HEK293 (cell line): ENCODE measurements around the gene DIS3L.

Source experiments
- BCL11A ChIP-seq: fragments of 450-650 bp; formaldehyde crosslinking; IDR thresholded peaks from 2 replicates; pipeline ENCODE4 v1.5.1; 2016; ENCODE audit warnings: low read depth, missing biosample characterization, missing genetic modification characterization
- HOXA7 ChIP-seq: sonication (generic); formaldehyde crosslinking; IDR thresholded peaks from 2 replicates; pipeline ENCODE4 v1.8.1; 2022; ENCODE audit warnings: missing genetic modification reagents, borderline replicate concordance
- KLF1 ChIP-seq: fragments of 450-650 bp; formaldehyde crosslinking; IDR thresholded peaks from 2 replicates; pipeline ENCODE4 v1.5.1; 2016; ENCODE audit warnings: missing biosample characterization, missing genetic modification characterization
- KLF7 ChIP-seq: fragments of 450-650 bp; formaldehyde crosslinking; IDR thresholded peaks from 2 replicates; pipeline ENCODE4 v1.5.1; 2016; ENCODE audit warnings: missing biosample characterization, missing genetic modification characterization, borderline replicate concordance
- KLF8 ChIP-seq: fragments of 450-650 bp; formaldehyde crosslinking; IDR thresholded peaks from 2 replicates; pipeline ENCODE4 v1.5.1; 2016; ENCODE audit warnings: missing biosample characterization, missing genetic modification characterization
- OSR2 ChIP-seq: fragments of 450-650 bp; formaldehyde crosslinking; IDR thresholded peaks from 2 replicates; pipeline ENCODE4 v1.5.1; 2016; ENCODE audit warnings: missing biosample characterization, missing genetic modification characterization
- RBAK ChIP-seq: fragments of 450-650 bp; formaldehyde crosslinking; IDR thresholded peaks from 2 replicates; pipeline ENCODE4 v1.5.1; 2016; ENCODE audit warnings: missing biosample characterization, missing genetic modification characterization
- YY1 ChIP-seq: fragments of 450-650 bp; formaldehyde crosslinking; IDR thresholded peaks from 2 replicates; pipeline ENCODE4 v1.5.1; 2018; ENCODE audit warnings: missing biosample characterization, missing genetic modification characterization
- ZBTB6 ChIP-seq: fragments of 450-650 bp; formaldehyde crosslinking; IDR thresholded peaks from 2 replicates; pipeline ENCODE4 v1.5.1; 2017; ENCODE audit warnings: missing biosample characterization, missing genetic modification characterization
- ZNF157 ChIP-seq: fragments of 450-650 bp; formaldehyde crosslinking; IDR thresholded peaks from 2 replicates; pipeline ENCODE4 v1.5.1; 2016; ENCODE audit warnings: missing biosample characterization, missing genetic modification characterization
- ZNF221 ChIP-seq: fragments of 450-650 bp; formaldehyde crosslinking; IDR thresholded peaks from 2 replicates; pipeline ENCODE4 v1.5.1; 2017; ENCODE audit warnings: missing biosample characterization, missing genetic modification characterization, borderline replicate concordance
- ZNF24 ChIP-seq: fragments of 450-650 bp; formaldehyde crosslinking; IDR thresholded peaks from 2 replicates; pipeline ENCODE4 v1.5.1; 2016; ENCODE audit warnings: missing biosample characterization, missing genetic modification characterization
- ZNF302 ChIP-seq: fragments of 450-650 bp; formaldehyde crosslinking; IDR thresholded peaks from 2 replicates; pipeline ENCODE4 v1.5.1; 2016; ENCODE audit warnings: missing biosample characterization, missing genetic modification characterization, low read depth
- ZNF311 ChIP-seq: fragments of 450-650 bp; formaldehyde crosslinking; IDR thresholded peaks from 2 replicates; pipeline ENCODE4 v1.5.1; 2017; ENCODE audit warnings: missing biosample characterization, missing genetic modification characterization, borderline replicate concordance
- ZNF362 ChIP-seq: fragments of 450-650 bp; formaldehyde crosslinking; IDR thresholded peaks from 2 replicates; pipeline ENCODE4 v1.5.1; 2016; ENCODE audit warnings: missing biosample characterization, missing genetic modification characterization
- ZNF37A ChIP-seq: fragments of 450-650 bp; IDR thresholded peaks from 2 replicates; pipeline ENCODE4 v1.5.1; 2018; ENCODE audit warnings: missing biosample characterization, missing genetic modification characterization
- ZNF529 ChIP-seq: fragments of 450-650 bp; formaldehyde crosslinking; IDR thresholded peaks from 2 replicates; pipeline ENCODE4 v1.5.1; 2017; ENCODE audit warnings: missing genetic modification characterization, missing biosample characterization; ENCODE audit not compliant: insufficient replicate concordance
- ZNF558 ChIP-seq: fragments of 450-650 bp; formaldehyde crosslinking; IDR thresholded peaks from 2 replicates; pipeline ENCODE4 v1.5.1; 2016; ENCODE audit warnings: missing biosample characterization, missing genetic modification characterization
- ZNF561 ChIP-seq: fragments of 450-650 bp; IDR thresholded peaks from 2 replicates; pipeline ENCODE4 v1.5.1; 2018; ENCODE audit warnings: missing biosample characterization, missing genetic modification characterization, borderline replicate concordance
- ZNF621 ChIP-seq: fragments of 450-650 bp; formaldehyde crosslinking; IDR thresholded peaks from 2 replicates; pipeline ENCODE4 v1.5.1; 2017; ENCODE audit warnings: missing biosample characterization, missing genetic modification characterization
- ZNF645 ChIP-seq: fragments of 450-650 bp; formaldehyde crosslinking; IDR thresholded peaks from 2 replicates; pipeline ENCODE4; 2016; ENCODE audit warnings: missing biosample characterization, missing genetic modification characterization
- ZNF654 ChIP-seq: fragments of 450-650 bp; formaldehyde crosslinking; IDR thresholded peaks from 2 replicates; pipeline ENCODE4 v1.5.1; 2016; ENCODE audit warnings: low read depth, missing biosample characterization, missing genetic modification characterization
- ZNF664 ChIP-seq: fragments of 450-650 bp; formaldehyde crosslinking; IDR thresholded peaks from 2 replicates; pipeline ENCODE4 v1.5.1; 2016; ENCODE audit warnings: missing biosample characterization, missing genetic modification characterization
- ZNF830 ChIP-seq: fragments of 450-650 bp; IDR thresholded peaks from 2 replicates; pipeline ENCODE4 v1.5.0; 2018; ENCODE audit warnings: missing biosample characterization, missing genetic modification characterization, low read depth, mild to moderate bottlenecking, moderate library complexity
- ZSCAN23 ChIP-seq: fragments of 450-650 bp; formaldehyde crosslinking; IDR thresholded peaks from 2 replicates; pipeline ENCODE4 v1.5.1; 2016; ENCODE audit warnings: missing biosample characterization, missing genetic modification characterization
- TF ChIP-seq, protein P1 (sequence below): fragments of 450-650 bp; IDR thresholded peaks from 2 replicates; pipeline ENCODE4 v1.5.1; 2018; ENCODE audit warnings: missing biosample characterization, mild to moderate bottlenecking, missing genetic modification characterization
- TF ChIP-seq, protein P2 (sequence below): fragments of 450-650 bp; formaldehyde crosslinking; conservative IDR thresholded peaks from 2 replicates; pipeline ENCODE4 v1.5.1; 2016; ENCODE audit warnings: low read depth, missing biosample characterization, missing genetic modification characterization

DIS3L gene

GRCh38 chr15:66294157-66294931 is 976 bp downstream of the DIS3L start (continued):
- TF ChIP-seq, protein P1, sequence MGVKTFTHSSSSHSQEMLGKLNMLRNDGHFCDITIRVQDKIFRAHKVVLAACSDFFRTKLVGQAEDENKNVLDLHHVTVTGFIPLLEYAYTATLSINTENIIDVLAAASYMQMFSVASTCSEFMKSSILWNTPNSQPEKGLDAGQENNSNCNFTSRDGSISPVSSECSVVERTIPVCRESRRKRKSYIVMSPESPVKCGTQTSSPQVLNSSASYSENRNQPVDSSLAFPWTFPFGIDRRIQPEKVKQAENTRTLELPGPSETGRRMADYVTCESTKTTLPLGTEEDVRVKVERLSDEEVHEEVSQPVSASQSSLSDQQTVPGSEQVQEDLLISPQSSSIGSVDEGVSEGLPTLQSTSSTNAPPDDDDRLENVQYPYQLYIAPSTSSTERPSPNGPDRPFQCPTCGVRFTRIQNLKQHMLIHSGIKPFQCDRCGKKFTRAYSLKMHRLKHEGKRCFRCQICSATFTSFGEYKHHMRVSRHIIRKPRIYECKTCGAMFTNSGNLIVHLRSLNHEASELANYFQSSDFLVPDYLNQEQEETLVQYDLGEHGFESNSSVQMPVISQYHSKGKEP (tag by site-specific recombination): peak; percentile 19; the same call in 1 of the 2 replicates
- no peak for TF ChIP-seq ZNF830 (tag by site-specific recombination)
- TF ChIP-seq ZNF362 (tag by site-specific recombination): no peak
- TF ChIP-seq ZNF157 (tag by site-specific recombination): no peak
- TF ChIP-seq ZNF558 (tag by site-specific recombination): no peak
- no peak for TF ChIP-seq ZNF654
- TF ChIP-seq RBAK (tag by site-specific recombination): no peak
- no peak for TF ChIP-seq ZNF302 (tag by site-specific recombination)
- TF ChIP-seq ZNF621: no peak
- no peak for TF ChIP-seq OSR2 (tag by site-specific recombination)
- no peak; the same call in 1 of the 2 replicates for TF ChIP-seq ZBTB6 (tag by site-specific recombination)
- peak; percentile 12; the same call in 1 of the 2 replicates for TF ChIP-seq KLF8 (tag by site-specific recombination)
- no peak for TF ChIP-seq ZNF221
- no peak for TF ChIP-seq HOXA7 (CRISPR knock-in tag)
- 0 out of 2 replicates have a peak, but pooled peaks have one; percentile 12 for TF ChIP-seq YY1 (tag by site-specific recombination)
- TF ChIP-seq KLF7 (tag by site-specific recombination): no peak
- TF ChIP-seq ZNF529 (tag by site-specific recombination): no peak
- no peak for TF ChIP-seq ZNF664 (tag by site-specific recombination)
- TF ChIP-seq, protein P2, sequence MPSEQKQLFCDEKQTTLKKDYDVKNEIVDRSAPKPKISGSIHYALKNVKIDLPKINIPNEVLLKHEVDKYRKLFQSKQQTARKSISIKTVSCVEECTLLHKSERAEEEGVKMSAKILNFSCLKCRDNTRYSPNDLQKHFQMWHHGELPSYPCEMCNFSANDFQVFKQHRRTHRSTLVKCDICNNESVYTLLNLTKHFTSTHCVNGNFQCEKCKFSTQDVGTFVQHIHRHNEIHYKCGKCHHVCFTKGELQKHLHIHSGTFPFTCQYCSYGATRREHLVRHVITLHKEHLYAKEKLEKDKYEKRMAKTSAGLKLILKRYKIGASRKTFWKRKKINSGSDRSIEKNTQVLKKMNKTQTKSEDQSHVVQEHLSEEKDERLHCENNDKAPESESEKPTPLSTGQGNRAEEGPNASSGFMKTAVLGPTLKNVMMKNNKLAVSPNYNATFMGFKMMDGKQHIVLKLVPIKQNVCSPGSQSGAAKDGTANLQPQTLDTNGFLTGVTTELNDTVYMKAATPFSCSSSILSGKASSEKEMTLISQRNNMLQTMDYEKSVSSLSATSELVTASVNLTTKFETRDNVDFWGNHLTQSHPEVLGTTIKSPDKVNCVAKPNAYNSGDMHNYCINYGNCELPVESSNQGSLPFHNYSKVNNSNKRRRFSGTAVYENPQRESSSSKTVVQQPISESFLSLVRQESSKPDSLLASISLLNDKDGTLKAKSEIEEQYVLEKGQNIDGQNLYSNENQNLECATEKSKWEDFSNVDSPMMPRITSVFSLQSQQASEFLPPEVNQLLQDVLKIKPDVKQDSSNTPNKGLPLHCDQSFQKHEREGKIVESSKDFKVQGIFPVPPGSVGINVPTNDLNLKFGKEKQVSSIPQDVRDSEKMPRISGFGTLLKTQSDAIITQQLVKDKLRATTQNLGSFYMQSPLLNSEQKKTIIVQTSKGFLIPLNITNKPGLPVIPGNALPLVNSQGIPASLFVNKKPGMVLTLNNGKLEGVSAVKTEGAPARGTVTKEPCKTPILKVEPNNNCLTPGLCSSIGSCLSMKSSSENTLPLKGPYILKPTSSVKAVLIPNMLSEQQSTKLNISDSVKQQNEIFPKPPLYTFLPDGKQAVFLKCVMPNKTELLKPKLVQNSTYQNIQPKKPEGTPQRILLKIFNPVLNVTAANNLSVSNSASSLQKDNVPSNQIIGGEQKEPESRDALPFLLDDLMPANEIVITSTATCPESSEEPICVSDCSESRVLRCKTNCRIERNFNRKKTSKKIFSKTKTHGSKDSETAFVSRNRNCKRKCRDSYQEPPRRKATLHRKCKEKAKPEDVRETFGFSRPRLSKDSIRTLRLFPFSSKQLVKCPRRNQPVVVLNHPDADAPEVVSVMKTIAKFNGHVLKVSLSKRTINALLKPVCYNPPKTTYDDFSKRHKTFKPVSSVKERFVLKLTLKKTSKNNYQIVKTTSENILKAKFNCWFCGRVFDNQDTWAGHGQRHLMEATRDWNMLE (tag by site-specific recombination): no peak
- TF ChIP-seq KLF1 (tag by site-specific recombination): no peak
- no peak for TF ChIP-seq BCL11A (tag by site-specific recombination)
- no peak for TF ChIP-seq ZNF645 (tag by site-specific recombination)
- 0 out of 2 replicates have a peak, but pooled peaks have one; percentile 23 for TF ChIP-seq ZNF561 (tag by site-specific recombination)
- no peak for TF ChIP-seq ZNF311 (tag by site-specific recombination)
- TF ChIP-seq ZSCAN23 (tag by site-specific recombination): no peak
- no peak for TF ChIP-seq ZNF37A (tag by site-specific recombination)
- no peak for TF ChIP-seq ZNF24 (tag by site-specific recombination)
